Activated CD4-positive, alpha-beta T cell treated with anti-CD3 and anti-CD28 coated beads, Interleukin-10, Interleukin-2, amounts not matched to agents 100 ng/mL and 50 ng/mL, durations not matched to agents 16 hours and 8 hours (primary cell): Measurements from ENCODE around the gene UMOD.

ENCODE experiments used
- DNase-seq: peaks from one replicate; pipeline ENCODE4 v3.0.0-alpha.2; 2020

UMOD gene

DNA sequence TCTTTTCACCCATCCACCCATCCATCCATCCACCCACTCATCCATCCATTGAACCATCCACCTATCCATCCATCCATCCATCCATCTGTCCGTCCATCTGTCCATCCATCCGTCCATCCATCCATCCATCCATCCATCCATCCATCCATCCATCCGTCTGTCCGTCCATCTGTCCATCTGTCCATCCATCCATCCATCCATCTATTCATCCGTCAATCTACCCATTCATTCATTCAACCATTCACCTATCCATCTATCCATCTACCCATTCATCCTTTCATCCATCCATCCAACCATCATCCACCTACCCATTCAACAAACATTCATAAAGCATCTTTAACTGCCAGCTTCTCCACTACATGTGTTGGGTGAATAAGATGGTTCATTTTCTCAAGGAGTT, 54.1 kb downstream of the UMOD start:
- DNase-seq, result no peak

DNA sequence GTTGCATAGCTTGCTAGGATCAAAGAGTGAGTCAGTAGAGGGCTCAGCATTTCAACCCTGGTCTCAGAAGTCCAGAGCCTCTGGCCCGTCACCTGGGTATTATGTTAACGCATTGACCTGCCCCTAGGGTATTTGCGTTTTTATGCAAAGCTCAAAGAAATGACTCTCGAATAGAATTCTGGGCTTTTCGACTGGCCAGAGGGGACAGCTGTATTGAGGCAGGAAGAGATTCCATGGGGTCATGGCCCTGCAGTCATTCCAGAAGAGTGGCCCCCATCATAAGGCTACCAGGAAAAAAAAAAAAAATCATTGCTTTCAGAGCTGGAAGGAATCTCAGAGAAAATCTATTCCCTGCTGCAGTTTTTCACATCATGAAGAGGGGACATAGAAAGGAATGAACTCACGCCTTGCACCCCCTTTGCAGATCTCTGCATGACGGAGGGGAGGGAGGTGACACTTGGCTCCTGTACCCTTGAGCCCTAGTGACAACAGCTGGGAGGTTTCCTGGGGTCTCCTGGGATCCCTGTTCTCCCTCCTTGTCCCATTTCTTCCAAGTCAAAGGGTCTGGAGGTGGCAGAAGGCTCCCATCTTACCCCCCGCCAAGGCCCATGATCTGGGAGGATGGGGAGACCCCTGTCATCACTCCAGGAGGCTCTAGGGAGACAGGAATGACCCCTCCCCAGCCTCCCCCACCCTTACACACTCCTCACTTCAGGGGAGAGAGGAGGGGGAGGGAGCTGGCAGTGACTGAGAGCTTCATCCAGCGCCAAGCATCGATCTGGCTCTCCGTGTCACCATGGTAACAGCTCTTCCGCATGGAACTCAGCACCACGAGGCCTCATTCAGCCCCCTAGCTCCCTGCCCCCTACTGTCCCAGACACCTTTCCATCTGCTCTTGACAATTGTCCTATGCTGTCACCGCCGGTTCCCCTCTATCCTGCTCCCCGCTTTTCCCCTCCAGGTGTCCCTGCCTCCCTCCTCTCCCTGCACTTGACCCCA, 61.0 kb downstream of the UMOD start:
- DNase-seq, result no peak

DNA sequence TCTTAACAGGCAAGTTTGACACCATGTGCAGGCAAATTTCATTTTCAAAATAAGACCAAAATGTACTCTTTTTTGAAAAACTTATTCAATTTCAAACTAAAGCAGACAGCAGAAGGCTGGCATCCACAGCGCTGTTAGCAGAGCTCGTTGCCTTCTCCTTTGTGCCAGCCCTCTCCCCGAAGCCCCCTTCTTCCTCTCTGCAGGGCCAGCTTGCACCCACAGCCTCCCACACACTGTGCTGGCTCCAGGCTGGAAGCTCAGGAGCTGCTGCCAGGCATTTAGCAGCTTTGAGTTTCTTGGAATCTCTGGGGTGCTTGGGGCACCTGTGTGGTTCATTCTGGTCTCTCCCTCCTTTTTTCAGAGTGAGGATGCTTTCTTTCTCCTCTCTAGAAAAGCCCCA, 62.9 kb downstream of the UMOD start:
- no peak for DNase-seq

DNA sequence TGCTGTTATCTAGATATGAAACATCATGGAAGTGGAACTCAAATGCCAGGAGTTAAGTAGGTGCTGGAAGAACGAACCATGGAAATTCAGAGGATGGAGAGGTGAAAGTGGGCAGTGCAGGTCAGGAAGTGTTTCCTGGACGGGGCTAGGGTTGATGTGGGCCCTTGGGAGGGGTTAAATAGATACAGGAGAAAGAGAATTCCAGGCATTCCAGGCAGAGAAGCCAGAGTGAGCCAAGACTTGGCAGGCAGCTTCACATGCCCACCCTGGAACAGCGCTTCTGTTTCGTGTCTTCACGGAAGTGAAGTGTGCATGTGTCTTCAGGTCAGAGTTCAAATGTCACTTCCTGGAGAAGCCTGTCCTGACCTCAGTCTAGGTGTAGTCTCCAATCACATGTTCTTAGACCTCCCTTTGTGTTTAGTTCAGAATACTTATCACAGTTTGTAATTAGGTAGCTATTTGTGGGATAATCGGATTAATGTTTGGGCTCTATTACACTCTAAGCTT, 66.5 kb downstream of the UMOD start:
- DNase-seq, result no peak
